ENCODE results near the gene ATXN1.

DNA sequence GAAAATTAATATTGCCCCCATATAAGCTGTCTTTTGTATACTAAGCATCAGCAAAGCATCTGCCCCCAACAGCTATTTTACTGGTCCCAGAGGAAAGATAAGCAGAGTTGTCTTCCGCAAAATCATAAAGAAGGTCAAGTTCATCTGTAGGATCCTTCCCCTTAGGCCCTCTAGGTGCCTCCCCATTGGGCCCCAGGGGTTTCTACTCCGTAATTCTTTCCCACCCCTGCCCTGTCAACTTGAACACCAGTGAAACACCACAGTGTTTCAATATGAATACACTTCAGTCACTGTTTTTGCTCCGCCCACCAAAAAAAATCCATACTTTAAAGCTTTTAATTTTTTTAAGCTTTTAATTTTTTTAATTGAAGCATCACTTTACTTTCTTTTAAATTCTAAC, 159.2 kb downstream of the ATXN1 start:
- TF ChIP-seq POLR2A (IDR thresholded peaks at IDR 0.05; ENCODE audit: low read length) (no peak), GATA1 (IDR thresholded peaks at IDR 0.05; ENCODE audit: low read depth, low read length) (no peak)
